ENCODE measurements around the gene OGDHL.

DNA sequence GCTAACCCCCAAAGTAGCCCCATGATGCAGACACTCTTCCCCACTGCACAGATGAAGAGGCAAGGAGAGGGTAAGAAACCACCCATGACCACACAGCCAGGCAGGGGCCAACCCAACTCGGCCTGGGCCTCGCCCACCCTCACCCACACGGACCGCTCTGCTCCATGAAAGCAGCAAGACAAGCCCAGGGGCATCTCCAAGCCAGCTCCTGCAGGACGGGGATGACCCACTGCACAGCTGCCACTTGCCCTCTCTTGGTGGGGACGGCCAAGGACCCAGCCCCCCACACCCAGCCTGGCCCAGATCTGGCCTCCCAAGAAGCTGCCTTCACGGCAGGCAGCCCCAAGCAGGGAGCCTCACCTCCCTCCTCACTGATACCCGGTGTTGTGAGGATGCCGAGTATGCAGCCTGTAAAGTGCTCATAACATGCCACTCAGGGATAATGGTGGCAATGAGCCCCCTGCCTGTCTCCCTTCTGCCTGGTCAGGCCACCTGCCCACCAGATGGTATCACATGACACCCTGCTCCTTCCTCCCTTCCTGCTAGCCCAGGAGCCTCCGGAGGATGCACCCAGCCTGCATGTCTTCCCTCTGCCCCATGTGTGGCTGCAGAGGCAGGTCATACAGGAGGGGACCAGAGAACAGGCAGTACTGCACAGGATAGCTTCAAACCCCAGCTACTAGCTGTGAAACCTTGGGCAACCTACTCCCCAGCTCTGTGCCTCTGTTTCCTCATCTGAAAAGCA is 23.3 kb downstream of the OGDHL start:
- TF ChIP-seq CTCF (IDR thresholded peaks at IDR 0.05), result no peak
- TF ChIP-seq POLR2A (IDR thresholded peaks at IDR 0.05), result no peak
